Measurements from ENCODE around the gene ATP2B2. TPM values are rescaled to one million over a fixed set of nuclear protein-coding genes. Genes with fewer than 3 reads are reported as not detected.
A peak's percentile ranks its signal among the peaks of the same experiment; 100 is the strongest.

Gene ATP2B2
- polyA plus RNA-seq, 3 donors = 0.41 to 0.74 (median 0.48) TPM

GRCh38 chr3:10432156-10432845 is 73.1 kb downstream of the ATP2B2 start:
- peak; percentile 12 for DNase-seq

- DNase-seq = no peak
These were observed 74.6 kb downstream of the ATP2B2 start for GRCh38 chr3:10430805-10431204.

- no peak for DNase-seq
These were observed 76.8 kb downstream of the ATP2B2 start for GRCh38 chr3:10428406-10429091.

GRCh38 chr3:10426346-10427220 is 78.8 kb downstream of the ATP2B2 start:
- DNase-seq = no peak

GRCh38 chr3:10423171-10423882 is 82.1 kb downstream of the ATP2B2 start:
- DNase-seq = no peak

GRCh38 chr3:10421996-10422395 is 83.4 kb downstream of the ATP2B2 start:
- no peak for DNase-seq

GRCh38 chr3:10420745-10421475 is 84.5 kb downstream of the ATP2B2 start:
- DNase-seq = no peak

GRCh38 chr3:10419637-10420232 is 85.7 kb downstream of the ATP2B2 start:
- DNase-seq = no peak

- no peak for DNase-seq
These were observed 87.5 kb downstream of the ATP2B2 start for GRCh38 chr3:10417847-10418246.

GRCh38 chr3:10416730-10417300 is 88.6 kb downstream of the ATP2B2 start:
- no peak for DNase-seq

- no peak for DNase-seq
These were observed 92.3 kb downstream of the ATP2B2 start for GRCh38 chr3:10413041-10413440.

GRCh38 chr3:10411598-10412332 is 93.6 kb downstream of the ATP2B2 start:
- no peak for DNase-seq

GRCh38 chr3:10410383-10411002 is 94.9 kb downstream of the ATP2B2 start:
- DNase-seq = no peak

GRCh38 chr3:10408680-10409079 is 96.7 kb downstream of the ATP2B2 start:
- DNase-seq = no peak

- no peak for DNase-seq
These were observed 98.0 kb downstream of the ATP2B2 start for GRCh38 chr3:10407361-10407760.

- DNase-seq = no peak
These were observed 99.0 kb downstream of the ATP2B2 start for GRCh38 chr3:10406414-10406813.

- DNase-seq = no peak
These were observed 99.6 kb downstream of the ATP2B2 start for GRCh38 chr3:10405816-10406215.

GRCh38 chr3:10404876-10405275 is 100.5 kb downstream of the ATP2B2 start:
- DNase-seq = no peak

- DNase-seq = no peak
These were observed 101.0 kb downstream of the ATP2B2 start for GRCh38 chr3:10404377-10404776.
